Esophagus mucosa (tissue), 1 donor: ENCODE results near the gene FZD1. TPM values are rescaled to one million over a fixed set of nuclear protein-coding genes. Genes with fewer than 3 reads are reported as not detected.

Source experiments
- ATAC-seq: fragments of 200-7000 bp; cut with Tn5 transposase; one replicate; pipeline ENCODE4 v1.9.1; 2020
- total RNA-seq: library from RNA; stranded (reverse); gene quantifications from one replicate; pipeline ENCODE4 v1.2.4, GENCODE V29; 2023
- donor health status: DM: yes; HTN: yes; CAD: no.

The FZD1 gene
- 7.1 TPM for total RNA-seq

DNA sequence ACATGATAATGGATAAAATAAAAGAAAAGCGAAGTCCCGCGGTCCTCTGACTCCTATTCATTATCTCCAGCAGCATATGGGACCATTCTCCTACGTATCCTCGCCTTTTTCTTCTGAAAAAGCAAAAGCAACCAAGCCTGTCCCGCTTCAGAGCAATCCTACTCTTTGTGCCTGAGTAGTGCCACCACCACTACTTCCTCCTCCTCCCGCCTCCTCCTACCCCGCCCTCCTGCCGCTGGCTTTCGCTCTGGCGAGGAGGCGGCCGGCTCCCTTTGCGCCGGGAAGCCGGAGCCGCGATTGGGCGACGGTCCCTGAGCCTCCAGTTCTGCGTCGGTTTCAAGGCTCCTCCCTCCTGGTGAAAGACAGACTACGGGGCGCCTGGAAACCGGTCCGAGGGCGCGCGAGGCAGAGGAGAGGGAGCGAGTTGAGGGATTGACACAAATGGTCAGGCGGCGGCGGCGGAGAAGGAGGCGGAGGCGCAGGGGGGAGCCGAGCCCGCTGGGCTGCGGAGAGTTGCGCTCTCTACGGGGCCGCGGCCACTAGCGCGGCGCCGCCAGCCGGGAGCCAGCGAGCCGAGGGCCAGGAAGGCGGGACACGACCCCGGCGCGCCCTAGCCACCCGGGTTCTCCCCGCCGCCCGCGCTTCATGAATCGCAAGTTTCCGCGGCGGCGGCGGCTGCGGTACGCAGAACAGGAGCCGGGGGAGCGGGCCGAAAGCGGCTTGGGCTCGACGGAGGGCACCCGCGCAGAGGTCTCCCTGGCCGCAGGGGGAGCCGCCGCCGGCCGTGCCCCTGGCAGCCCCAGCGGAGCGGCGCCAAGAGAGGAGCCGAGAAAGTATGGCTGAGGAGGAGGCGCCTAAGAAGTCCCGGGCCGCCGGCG is at the start of gene FZD1:
Gene FZD1 (plus strand): TSS at position 388 of the 878 bp plus-strand sequence. CDS start 448 bp downstream, at position 836.
- peak; percentile 96 for ATAC-seq

DNA sequence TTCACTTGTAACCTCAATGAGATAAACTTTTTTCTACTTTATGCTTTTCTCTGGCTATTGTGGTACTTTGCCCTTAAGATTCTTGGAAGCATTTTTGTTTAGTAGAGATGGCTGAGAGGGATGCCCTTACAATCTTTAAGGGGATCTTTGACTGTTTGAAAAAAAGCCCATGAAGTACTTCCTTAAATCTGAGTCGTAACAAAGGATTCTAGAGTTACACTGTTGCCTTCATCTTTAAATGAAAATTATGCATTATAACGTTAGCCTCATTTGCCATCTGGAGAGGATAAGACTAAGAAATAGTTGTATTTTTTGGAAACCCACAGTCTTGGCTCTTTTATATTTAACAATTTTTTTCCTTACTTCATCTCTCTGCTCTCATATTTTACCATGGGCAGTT is 37.8 kb upstream of the FZD1 start:
- ATAC-seq: no peak

DNA sequence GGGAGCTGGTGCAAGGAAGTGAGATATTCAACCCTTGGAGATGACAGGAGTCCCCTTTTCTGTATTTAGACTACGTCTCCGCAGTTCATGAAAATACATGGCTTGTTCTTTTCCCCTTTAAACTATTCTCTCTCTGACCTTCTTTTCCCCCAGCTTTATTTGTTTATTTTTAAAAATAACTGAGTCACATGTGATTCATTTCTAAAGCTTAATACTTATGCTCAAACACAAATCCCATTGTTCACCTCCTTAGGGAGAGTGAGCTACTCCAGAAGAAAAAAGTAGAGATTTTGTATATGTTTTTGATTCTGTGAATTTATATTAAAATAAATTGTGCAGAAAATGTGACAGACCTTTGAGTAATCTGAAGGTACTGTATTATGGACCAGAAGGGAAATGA is 35.9 kb upstream of the FZD1 start:
- ATAC-seq: no peak

DNA sequence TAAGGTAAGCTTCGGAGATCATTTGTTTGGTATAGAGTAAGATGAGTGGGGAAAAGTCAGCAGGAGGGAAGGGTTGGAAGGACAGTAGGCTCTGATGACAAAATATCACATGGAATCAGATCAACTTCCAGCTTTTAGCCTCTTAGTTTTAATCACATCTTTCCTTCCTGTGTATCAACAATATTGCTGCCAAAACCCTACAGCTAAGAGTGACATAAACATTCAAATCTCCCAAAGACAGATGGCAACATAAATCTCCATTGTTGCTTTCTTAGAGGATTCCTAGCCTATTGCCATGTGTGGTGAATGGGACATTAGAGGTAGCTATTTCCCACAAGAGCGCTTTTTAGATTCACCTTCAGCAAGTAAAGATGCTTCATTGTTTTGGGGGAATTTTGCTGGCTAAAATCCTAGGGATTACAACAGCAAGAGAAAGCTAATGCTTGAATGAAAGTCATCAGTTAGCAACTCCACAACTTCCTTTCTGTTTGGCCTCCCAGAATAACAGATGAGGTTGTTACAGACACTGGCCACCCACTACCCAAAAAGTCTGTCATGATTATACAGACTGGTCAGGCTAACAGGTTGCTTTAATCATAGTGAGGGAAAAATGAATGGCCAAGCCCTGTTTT is 35.2 kb upstream of the FZD1 start:
- no peak for ATAC-seq

DNA sequence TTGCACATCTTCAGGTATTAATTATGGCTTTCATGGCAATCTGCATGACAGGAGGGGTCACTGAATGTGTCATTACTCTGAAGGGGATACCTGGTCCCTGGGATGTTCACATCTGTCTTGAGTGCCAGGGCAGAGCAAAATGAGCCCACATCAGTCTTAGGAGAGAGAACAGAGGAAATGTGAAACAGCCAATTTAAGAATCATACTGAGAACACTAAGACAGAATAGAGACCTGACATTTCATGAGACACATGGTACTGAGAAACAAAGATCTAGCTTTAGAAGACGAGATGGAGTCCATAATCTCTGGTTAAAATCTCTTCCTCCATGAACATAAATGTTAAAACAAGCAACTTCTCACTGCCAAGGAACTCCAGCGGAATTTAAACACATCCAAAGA is 34.1 kb upstream of the FZD1 start:
- ATAC-seq: no peak

DNA sequence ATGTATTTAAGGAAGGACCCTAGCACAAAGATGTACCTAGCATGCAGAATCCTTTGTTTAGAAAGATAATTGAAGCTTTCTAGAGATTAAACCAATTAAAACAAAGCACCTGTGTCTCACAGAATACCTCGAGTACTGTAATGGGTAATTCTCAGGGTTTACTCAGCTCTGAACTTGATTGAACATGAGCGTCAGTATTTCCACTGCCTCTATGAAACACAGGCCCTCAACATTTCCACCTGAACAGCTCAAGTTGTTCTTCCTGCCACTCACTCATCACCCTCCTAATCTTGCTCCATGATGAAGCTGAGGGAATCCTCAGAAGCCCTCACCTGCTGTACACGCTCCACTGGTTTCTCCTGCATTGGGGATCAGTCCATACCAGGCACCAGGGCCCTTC is 33.7 kb upstream of the FZD1 start:
- no peak for ATAC-seq

DNA sequence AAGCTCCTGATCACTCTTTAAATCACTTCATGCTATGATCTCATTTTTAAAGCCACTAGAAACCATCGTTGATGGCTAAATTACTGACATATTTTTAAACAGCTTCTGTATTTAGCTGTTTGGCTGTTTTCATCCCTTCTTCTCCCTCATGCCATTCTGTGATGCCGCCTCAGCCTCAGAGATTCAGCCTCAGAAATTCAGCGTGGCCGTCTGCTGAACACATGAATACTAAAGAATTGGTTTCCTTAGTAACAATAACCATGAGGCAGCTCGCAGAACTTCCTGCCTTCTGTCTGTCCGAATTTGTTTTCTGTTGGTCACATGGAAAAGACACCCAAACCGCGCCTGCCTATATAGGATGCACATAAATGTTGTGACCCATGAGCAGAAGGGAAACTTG is 31.0 kb upstream of the FZD1 start:
- no peak for ATAC-seq

DNA sequence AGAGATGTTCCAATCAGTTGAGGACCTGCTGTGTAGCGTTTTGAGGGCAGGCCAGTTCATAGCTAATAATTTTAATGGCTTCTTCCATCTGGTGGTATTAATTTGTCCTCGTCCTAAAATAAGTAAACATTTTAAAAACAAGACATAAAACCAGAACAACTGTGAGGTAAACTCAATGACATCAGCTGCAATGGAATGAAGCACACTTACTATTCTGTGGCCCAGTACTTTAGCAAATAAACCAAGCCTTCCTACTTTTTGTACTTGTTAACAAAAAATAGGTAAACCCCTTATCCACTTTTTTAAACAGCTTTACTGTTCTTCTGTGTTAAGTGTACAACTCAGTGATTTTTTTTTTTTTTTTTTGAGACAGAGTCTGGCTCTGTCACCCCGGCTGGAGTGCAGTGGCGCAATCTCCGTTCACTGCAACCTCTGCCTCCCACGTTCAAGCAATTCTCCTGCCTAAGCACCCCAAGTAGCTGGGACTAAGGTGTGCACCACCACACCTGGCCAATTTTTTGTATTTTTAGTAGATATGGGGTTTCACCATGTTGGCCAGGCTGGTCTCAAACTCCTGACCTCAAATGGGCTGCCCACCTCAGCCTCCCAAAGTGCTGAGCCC is 28.9 kb upstream of the FZD1 start:
- ATAC-seq: no peak

DNA sequence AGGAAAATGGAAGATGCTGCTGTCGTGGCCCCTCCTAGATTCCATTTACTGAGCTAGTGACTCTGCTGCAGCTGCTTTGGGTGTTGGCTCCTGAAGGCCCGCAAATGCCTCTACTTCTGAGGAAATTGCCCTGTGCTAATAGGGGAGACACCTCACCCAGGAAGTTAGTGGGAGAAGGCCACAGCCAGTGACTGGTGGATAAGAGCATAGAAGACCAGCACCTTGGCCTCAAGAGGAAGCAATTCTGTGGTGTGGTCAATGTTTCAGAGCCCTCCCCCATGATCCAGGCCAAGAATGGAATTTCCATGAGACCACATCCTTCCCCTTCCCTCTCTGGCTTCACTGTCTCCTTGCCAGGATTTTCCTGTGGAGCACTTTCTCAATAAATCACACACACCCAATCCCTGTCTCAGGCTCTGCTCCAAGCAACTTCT is 25.0 kb upstream of the FZD1 start:
- no peak for ATAC-seq

DNA sequence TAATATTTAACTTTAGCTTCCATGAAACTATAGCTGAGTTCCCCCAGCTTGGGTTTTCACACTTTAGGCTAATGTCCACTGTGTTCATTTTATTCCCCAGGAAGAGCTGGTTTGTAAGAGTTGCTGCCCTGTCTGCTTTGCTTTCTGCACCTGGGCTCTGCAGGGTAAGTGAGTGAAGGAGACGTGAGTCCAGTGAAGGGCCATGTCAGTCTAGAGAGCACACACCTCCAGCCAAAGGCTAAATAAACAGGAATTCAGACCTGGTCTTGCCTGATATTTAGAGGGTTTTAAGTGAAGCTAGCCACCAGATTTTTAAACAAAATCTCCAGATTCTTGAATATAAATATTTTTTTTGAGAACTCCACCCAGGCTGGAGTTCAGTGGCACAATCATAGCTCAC is 24.5 kb upstream of the FZD1 start:
- no peak for ATAC-seq

DNA sequence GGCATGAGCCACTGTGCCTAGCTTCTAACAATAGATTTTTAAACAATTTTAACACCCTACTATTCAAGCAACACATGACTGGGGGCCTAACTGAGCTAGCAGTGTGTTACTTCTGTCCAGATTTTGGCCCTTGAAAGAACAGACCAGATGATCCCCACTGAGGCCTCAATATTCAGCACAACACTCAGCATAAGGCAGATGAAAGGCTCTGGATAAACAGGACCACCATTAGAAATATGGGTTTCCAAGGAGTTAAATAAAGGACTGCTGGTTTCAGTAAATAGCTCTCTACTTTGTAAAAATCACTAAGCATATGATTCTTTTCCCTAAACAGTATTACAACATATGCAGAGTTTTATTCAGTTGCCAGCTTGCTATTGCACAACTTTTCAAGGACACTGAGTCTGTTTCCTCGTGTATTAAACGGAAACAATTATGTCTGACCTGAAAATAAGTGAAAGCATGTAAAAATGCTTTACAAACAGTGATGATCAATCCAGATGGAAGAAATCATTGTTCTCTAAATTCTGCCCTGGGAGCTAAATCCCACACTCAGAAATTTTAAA is 23.8 kb upstream of the FZD1 start:
- ATAC-seq: peak; percentile 20

DNA sequence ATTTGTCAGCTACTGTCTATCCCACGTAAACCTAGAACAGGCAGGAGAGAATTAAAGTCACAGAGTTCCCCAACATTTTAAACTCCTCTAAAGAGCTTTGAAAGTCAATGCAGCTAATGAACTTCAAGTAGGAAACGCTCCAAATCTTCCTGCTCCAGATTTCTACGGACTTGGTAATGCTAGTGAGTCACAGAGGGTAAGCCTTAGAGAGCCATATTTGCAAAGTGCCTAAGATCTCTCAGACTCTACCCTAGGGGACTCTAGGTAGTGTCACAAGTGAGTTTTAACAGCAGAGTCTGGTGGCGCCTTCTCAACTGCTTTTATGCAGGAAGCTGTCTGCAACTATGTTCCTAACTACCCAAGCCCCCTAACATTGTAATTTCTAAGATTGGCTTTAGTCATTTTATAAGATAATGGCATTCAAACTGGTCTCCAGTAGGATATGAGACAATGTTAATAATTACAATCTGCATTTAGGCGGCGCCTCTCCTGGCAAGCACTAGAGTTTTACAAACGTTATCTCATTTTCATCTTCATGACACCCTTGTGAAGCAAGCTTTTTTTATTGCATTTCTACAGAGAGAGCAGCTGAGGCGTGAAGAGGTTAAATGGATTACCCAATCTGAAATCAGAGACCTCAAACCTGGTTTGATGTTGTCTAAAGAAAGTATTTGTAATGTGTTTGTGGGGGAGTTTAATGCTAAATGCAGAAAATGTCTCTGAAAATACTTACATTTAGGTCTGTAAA is 22.0 kb upstream of the FZD1 start:
- ATAC-seq: peak; percentile 87

DNA sequence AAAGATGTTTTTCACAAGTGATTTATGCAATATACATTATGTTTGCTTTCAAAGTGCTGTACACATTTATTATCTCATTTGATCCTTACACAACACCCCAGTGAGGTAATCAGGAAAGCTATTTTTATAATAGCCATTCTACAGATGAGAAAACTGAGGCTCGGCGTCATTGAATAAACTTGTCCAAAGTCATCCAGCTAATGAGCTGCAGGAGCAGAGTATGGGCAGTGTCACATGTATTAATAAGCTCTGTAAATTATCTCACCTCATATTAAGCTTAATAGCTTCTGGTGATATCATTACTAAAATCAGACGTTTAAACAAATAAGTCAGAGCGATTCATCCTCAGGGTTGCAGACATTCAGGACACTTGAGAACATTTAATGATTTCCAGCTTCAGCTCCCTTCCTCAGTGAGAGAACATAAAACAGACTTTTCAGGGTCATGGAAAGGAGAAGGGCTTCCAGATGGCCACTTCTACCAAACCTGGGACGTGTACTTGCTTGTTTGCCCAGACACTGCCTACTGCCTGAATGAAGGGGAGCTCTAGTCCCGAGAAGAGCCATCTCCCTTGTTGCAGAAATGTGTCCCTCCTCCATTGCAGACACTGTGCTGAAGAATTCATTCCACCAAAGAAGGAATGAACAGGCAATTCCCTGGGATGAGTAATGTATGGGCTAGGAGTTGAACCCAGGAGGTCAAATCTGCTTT is 20.5 kb upstream of the FZD1 start:
- no peak for ATAC-seq

DNA sequence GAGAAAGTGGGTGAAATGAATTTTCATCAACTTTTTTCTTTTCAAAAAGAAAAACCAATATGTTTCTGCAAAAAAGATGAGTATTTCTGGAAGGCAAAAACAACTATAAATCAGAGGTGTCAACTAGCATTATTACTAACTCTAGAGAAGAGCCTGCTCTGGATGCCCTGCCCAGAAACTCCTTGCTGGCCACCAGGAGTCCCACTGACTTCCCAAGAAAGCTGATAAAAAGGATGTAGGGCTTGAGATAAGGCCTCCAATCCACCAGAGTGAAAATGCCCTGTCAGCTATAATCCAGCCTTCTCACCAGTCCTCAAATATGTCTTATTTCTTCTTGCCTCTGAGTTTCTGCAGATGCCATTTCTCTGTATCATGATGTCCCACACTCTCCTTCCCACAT is 16.7 kb upstream of the FZD1 start:
- no peak for ATAC-seq

DNA sequence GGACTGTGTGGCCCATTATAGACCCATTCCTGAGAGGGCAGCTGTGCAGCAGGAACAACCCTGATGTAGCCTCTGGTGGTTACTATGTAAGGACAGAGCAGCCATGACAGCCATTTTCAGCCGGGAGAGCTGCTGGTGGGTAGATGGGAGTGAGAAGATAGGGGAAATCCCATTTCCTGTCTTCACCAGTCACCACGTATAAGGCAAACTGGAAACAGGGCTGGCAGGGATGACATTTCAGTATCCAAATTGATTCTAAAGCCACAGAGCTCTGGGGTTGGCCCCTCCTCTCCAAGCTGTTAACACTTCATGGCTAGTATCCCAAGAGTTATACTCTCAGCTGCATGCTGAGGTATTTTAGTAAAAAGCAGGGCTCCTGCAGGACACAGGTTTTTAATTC is 15.2 kb upstream of the FZD1 start:
- ATAC-seq: no peak

DNA sequence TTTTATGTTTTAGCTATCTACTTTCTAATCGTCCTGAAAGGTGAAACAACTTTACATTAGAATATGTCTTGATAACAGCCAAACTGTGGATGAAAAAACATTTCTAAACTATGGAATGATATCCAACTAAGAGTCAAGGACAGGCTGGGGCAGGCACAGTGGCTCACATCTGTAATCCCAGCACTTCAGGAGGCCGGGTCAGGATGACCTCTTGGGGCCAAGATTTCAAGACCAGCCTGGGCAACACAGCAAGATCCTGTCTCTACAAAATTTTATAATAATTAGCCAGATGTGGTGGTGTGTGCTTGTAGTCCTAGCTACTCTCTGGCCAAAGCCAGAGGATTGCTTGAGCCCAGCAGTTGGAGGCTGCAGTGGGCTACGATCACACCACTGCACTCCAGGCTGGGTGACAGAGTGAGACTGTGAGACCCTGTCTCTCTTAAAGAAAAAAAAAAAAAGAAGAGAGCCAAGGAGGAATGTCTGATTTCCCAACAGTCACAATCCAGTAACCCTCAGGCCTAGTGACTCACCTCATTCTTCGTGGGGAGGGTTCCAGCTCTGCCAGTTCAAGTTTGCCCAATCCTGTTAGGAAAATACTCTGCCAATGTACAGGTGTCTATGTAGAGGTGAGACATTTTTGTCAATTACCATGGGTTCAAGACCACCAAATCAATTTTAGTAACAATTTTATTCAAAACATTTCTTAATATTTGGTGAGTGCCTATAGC is 14.6 kb upstream of the FZD1 start:
- ATAC-seq: peak; percentile 97

DNA sequence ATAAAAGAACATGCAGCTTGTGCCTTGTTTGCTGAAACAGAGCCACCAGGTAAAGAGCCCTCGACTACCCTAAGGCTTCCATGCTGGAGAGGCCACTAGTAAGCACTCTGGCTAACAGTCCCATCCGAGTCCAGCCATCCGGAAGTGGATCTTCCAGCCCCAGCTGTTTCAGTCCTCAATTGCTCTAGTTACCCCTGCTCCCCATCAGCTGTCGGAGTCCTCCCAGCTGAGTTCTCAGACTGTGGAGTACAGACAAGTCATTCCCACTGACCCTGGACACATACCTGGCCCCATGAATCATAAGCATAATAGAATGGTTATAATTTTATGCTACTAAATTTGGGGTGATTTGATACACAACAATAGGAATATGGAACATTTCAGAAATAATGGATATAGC is 13.5 kb upstream of the FZD1 start:
- ATAC-seq: no peak

DNA sequence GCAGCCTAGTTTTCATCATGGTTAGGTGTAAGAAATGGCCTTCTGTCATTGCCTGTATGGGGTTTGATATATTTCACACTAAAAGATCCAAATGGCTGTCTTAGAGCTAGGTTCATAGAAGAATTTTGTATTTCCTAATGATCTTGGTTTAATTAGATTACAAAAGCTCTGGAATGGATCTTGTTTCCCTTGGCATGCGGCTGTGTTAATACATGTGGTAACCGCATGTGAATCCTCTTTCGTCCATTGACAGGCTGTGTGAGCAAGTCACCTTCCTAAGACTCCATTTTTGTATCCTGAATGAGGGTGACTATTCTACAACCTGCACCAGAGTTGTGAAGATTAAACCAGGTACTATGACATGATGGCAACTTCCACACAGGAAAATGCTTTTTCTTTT is 12.4 kb upstream of the FZD1 start:
- ATAC-seq: no peak

DNA sequence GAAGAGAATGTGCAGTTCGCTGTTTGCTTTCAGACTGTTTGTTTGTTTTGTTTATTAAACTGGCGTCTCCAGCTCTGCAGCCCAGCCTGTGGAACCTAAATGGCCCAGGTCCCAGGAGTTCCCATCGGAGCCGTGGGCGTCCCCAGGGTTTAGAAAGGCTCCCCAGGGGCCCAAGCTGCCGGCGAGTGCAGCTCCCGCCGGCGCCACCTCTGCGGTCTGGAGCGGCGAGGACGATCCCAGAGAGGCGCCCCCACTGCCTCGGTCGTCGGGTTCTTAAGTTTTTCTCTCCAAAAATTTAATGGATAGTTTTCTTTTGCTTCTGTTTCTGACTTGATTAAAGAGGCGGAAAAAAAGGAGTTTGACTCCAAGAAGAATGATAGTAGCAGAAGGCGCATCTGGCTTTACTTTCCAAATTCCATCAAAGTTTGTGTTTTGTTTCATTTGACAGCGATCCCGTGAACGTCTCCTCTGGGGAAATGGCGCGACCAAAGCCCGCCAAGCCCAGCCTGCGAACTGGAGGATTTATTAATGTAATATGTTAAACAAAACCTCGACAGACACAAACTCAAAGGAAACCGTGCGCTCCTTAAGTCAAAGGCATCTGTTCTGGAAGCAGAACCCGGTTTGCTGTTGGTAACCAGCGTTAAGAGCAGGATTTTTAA is 718 bp upstream of the FZD1 start:
- ATAC-seq: no peak

DNA sequence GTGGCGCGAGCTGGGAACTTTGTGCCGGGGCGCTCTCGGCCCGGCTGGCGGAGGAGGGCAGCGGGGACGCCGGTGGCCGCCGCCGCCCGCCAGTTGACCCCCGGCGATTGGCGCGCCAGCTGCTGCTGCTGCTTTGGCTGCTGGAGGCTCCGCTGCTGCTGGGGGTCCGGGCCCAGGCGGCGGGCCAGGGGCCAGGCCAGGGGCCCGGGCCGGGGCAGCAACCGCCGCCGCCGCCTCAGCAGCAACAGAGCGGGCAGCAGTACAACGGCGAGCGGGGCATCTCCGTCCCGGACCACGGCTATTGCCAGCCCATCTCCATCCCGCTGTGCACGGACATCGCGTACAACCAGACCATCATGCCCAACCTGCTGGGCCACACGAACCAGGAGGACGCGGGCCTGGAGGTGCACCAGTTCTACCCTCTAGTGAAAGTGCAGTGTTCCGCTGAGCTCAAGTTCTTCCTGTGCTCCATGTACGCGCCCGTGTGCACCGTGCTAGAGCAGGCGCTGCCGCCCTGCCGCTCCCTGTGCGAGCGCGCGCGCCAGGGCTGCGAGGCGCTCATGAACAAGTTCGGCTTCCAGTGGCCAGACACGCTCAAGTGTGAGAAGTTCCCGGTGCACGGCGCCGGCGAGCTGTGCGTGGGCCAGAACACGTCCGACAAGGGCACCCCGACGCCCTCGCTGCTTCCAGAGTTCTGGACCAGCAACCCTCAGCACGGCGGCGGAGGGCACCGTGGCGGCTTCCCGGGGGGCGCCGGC is 870 bp downstream of the FZD1 start:
- peak; percentile 70 for ATAC-seq
